Pancreas (tissue), 10 donors: ENCODE results near the gene EFCAB8. TPM values are rescaled to one million over a fixed set of nuclear protein-coding genes. Genes with fewer than 3 reads are reported as not detected.

Experiments
- ATAC-seq, 4 donors: fragments of 200-7000 bp; cut with Tn5 transposase; one replicate each; pipeline versions ENCODE4 v1.8.0 to v1.9.1; 2020; ENCODE audit warnings: mild to moderate bottlenecking in 4 of 4, moderate library complexity in 4 of 4
- DNase-seq, 6 donors: peaks; one replicate each; pipeline ENCODE4 v3.0.0-alpha.2; 2020
- FAIRE-seq: peaks from 2 replicates; lab custom pipeline; 2012; peaks lifted over from hg19 to GRCh38; lab: Jason Lieb, UNC
- H3K27ac ChIP-seq, 4 donors: fragments of 200-600 bp; sonication (generic); 1 replicate in 3 of 4; 2 replicates in 1 of 4; pipeline versions ENCODE4 v1.5.0 to v1.8.0; 2020
- H3K27me3 ChIP-seq, 4 donors: fragments of 200-600 bp; one replicate each; pipeline ENCODE4 v1.8.0; 2021
- H3K36me3 ChIP-seq, 3 donors: fragments of 200-600 bp; sonication (generic) in 1 of 3; one replicate each; pipeline versions ENCODE4 v1.5.0 to v1.8.0; 2020 to 2021
- H3K4me1 ChIP-seq, 3 donors: fragments of 200-600 bp; one replicate each; pipeline ENCODE4 v1.8.0; 2021
- H3K4me3 ChIP-seq, 4 donors: fragments of 200-600 bp; sonication (generic) in 2 of 4; one replicate each; pipeline versions ENCODE4 v1.5.0 to v1.8.0; 2020 to 2021
- H3K9me3 ChIP-seq, 4 donors: fragments of 200-600 bp; one replicate each; pipeline ENCODE4 v1.8.0; 2021
- CTCF ChIP-seq, 4 donors: fragments of 200-600 bp; sonication (generic) in 3 of 4; IDR thresholded peaks; one replicate each; pipeline versions ENCODE4 v1.5.0 to v1.8.0; 2021; ENCODE audit warnings: antibody characterized with exemption in 4 of 4
- WGBS, 2 donors: extraction: QIAGEN DNeasy Blood & Tissue Kit; methylation state at CpG; one replicate each; pipeline ENCODE4 v1.1.7; 2013; 5-methylcytosine and 5-hydroxymethylcytosine counted together
- intact Hi-C, 3 donors: fragments of 100-400 bp; cut with DNase I; formaldehyde crosslinking; loops; one replicate each; pipeline versions ENCODE4 v1.11.1 to v1.14.2; 2022
- polyA plus RNA-seq, 2 donors: library from polyadenylated mRNA; stranded (reverse); fragments of 200-250 nt; gene quantifications; one replicate each; pipeline ENCODE4 v1.2.3, GENCODE V29; 2013
- total RNA-seq, 6 donors: library from RNA; stranded (reverse); fragmentation: NEBNext Ultra II Directional in 4 of 6; extraction: Animal tissue kit (Norgen Biotek cat#: 25700) in 4 of 6; gene quantifications; one replicate each; pipeline versions ENCODE4 v1.2.1 to v1.2.4, GENCODE V29; 2021 to 2023
- donor health status: healthy with polysubstance abuse.
- donor health status: DM: no; HTN: no; CAD: no; lungs with moderate emphysema.
- donor health status: DM: no; HTN: no; CAD: no.
- donor health status: control.
- donor health status: control.
- donor health status: Bipolar disorder and iron deficiency.
- donor health status: DM: yes; HTN: yes; CAD: no.
- donor health status: DM: no; HTN: no; CAD: no.
- donor health status: DM: no; HTN: no; CAD: no.
- donor health status: DM: yes; HTN: yes; CAD: no.

Gene EFCAB8
- total and polyA plus RNA-seq, 8 donors: 0.12 to 0.35 (median 0.19) TPM; not detected in 1

- DNase-seq: peak; percentile 78 to 91 (median 84)
- WGBS, 2 donors: 1% methylated on average over 34 to 58 of the region's 58 CpGs
- intact Hi-C loops: no loop called here
- ATAC-seq: peak; percentile 87 to 94 (median 89)
- no peak for FAIRE-seq
- peak overlapping the region; percentile 71 to 91 (median 86) for H3K27ac ChIP-seq
- no peaks in the 10 kb centered on the region for H3K36me3 ChIP-seq
- H3K4me3 ChIP-seq: peak overlapping the region; percentile 63 to 79 (median 71)
- H3K9me3 ChIP-seq: no peaks in the 10 kb centered on the region
- no peak for TF ChIP-seq CTCF (IDR thresholded peaks at IDR 0.05)
- no peaks in the 10 kb centered on the region for H3K27me3 ChIP-seq
- H3K4me1 ChIP-seq: peaks cover 0 to 24% (median 7%) of the 10 kb centered on the region in 3 donors
Measured at GRCh38 chr20:32819992-32820697, 38.6 kb upstream of the EFCAB8 start.

GRCh38 chr20:32820698-32821377 is 37.9 kb upstream of the EFCAB8 start:
- Histone ChIP-seq H3K27me3 (no peaks in the 10 kb centered on the region), H3K4me1 (peaks cover 0 to 24% (median 7%) of the 10 kb centered on the region in 3 donors), H3K36me3 (no peaks in the 10 kb centered on the region), H3K9me3 (no peaks in the 10 kb centered on the region), H3K4me3 (peak overlapping the region; percentile 63 to 79 (median 71)), H3K27ac (peak overlapping the region; percentile 71 to 91 (median 86))
- peak in 1 of 6 donors; percentile 18 for DNase-seq
- ATAC-seq: peak in 1 of 4 donors; percentile 2
- TF ChIP-seq CTCF (IDR thresholded peaks at IDR 0.05): no peak
- WGBS, 2 donors: 77 to 79% methylated on average over 25 of the region's 25 CpGs
- intact Hi-C loops: no loop called here
- no peak for FAIRE-seq

GRCh38 chr20:32822225-32822624 is 36.5 kb upstream of the EFCAB8 start:
- peaks cover 0 to 24% (median 7%) of the 10 kb centered on the region in 3 donors for H3K4me1 ChIP-seq
- peaks cover 0 to 7% (median 7%) of the 10 kb centered on the region in 3 donors for H3K36me3 ChIP-seq
- no peak for ATAC-seq
- 68 to 76% methylated on average over 5 of the region's 5 CpGs for WGBS, 2 donors
- no peaks in the 10 kb centered on the region for H3K27me3 ChIP-seq
- H3K9me3 ChIP-seq: no peaks in the 10 kb centered on the region
- no peak for FAIRE-seq
- no peak overlapping the region for H3K4me3 ChIP-seq
- no peak for DNase-seq
- no peak for TF ChIP-seq CTCF (IDR thresholded peaks at IDR 0.05)
- intact Hi-C loops: no loop called here
- H3K27ac ChIP-seq: no peak overlapping the region

GRCh38 chr20:32823078-32823477 is 35.6 kb upstream of the EFCAB8 start:
- DNase-seq (no peak), ATAC-seq (peak in 1 of 4 donors; percentile 16), FAIRE-seq (no peak)
- no peak overlapping the region for H3K4me3 ChIP-seq
- peaks cover 0 to 11% (median 10%) of the 10 kb centered on the region in 3 donors for H3K36me3 ChIP-seq
- no peaks in the 10 kb centered on the region for H3K9me3 ChIP-seq
- TF ChIP-seq CTCF (IDR thresholded peaks at IDR 0.05): no peak
- H3K4me1 ChIP-seq: peaks cover 0 to 32% (median 7%) of the 10 kb centered on the region in 3 donors
- no peaks in the 10 kb centered on the region for H3K27me3 ChIP-seq
- no peak overlapping the region for H3K27ac ChIP-seq
- 88 to 91% methylated on average over 3 of the region's 3 CpGs for WGBS, 2 donors
- intact Hi-C loops: no loop called here
